NCI-H2107 treated with DMSO at 0.1 percent for 48 hours (cell line): ENCODE data around the gene MAP1B.

Experiments
- DNase-seq: peaks from one replicate; lab custom pipeline; 2025; ENCODE audit not compliant: unreplicated experiment; lab: John Stamatoyannopoulos, UW

MAP1B gene

DNA sequence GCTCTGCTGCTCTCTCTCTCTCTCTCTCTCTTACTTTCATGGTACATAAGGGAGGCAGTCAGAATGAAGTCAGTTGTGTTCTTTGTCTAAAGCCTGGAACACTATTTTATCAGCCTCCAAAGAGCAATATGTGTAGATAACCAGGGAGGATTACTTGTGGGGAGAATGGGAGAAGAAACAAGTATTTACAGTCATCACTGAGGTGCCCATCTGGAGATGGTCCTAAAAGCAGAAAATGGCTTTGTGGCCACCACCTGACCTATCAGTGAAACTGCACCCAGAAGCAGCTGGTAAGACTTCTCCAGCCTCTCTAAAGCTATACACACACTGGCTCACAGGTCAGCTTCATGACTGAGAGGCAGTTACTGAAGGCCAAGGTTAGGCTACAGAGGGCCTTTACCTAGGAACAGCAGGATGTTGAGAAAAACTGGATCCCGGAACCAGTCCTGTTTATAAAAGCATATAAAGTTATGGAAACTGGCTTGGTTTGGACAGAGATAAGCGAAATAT is 137.6 kb downstream of the MAP1B start:
- peak; percentile 8 for DNase-seq

DNA sequence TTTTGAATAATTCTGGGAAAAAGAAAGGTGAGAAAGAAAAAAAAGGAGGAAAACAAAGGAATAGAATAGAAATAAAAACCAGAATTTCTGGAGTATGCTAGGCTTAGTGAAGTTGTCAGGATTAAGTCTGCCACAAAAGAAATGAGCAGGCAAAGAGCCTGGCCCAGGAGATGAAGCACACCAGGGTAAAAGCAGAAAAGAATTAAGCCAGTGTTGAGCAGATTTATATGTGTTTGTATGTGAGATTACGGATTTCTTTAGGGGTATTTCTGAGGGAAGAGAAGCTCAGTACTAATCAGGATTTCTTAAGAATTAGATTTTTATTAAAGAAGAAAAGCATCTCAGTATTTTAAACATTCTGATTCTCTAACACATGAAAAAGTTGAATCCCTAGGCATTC is 138.3 kb downstream of the MAP1B start:
- DNase-seq = no peak

DNA sequence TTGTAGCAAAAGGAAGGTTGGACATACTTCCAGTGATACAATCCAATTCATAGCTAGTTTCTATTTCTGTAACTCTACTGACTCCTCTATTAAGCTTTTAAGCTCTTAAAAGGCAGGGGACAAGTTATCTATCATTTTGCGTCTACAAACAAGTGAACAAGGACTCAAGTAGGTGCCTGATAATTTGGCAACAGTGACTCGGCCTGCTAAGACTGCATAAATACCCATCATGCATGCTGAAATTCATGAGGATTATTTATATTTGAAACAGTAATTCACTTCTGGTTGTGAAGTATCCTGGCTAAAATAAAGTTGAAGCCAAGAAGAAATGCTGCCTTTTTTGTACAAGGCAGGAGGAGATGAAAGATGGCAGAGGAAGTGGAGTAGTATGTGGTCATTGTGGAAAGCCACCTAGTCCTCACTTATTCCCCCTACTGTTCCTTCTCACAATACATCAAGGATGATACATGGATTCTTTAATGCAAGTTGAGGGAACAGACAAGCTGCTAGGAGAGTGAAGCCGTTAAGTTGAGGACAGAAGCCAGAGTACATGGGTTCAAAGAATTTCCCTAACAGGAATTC is 138.8 kb downstream of the MAP1B start:
- DNase-seq = no peak

DNA sequence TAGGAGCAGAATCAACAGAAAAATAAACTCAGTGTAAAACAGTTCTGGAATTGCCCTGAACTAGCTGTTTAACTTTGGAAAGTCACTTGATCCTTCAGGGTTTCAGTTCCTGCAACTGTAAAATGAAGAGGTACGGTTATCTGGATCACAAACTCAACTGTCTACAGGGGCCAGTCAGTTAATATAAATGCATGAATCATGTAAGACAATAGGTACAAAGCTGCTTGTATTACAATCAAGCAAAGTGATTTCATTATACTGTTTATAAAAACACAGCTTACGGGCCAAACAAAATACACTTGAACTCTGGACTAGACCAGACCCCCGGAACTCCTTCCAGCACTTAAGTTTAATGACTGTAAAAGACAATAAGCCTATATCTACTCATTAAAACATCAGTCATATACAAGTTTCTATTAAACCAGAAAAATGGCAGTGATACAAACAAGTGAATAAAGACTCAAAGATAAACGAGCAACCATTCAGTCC is 139.7 kb downstream of the MAP1B start:
- DNase-seq = no peak

DNA sequence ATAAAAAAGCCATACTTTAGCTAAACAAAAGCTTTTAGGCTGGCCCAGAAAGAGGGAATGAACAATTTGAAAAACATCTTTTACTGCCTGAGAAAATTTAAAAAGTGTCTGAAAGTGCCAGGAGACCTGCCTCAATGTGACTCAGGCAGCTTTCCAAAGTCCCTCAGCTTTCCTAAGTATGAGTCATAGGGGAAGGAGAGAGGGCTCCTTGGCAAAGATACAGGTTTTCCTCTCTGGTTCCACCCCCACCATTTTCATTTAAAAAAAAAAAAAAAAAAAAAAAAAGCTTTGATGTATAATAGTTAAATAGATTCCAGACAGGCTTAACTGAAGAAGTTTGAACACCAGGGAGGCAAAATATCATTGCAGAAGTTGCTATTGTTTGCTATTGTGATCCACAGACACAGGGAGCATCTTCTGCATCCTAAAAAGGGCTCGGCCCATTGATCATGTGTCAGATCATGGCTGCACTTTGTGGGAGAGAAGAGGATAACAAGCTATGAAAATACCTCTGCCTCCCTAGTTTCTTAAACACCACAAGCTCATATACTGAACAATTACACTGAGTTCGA is 141.2 kb downstream of the MAP1B start:
- no peak for DNase-seq

DNA sequence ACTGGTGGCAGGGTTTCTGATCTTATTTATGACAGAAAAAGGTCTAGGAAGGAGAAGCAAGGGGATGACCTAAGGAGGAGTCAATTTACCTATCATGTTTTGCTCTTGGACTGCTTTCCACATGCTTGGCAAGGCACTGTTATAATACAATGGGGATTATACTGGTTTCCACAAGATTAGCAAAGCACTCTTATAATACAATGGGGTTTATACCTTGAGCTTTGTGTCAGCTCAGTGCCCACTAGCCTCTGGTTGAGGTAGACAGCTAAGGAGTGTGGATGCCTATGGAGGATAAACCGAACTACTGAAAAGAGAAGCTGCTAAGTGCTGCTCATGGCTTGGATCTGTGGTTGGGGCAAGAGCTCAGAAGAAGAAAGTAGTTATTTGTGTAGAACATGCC is 144.1 kb downstream of the MAP1B start:
- no peak for DNase-seq

DNA sequence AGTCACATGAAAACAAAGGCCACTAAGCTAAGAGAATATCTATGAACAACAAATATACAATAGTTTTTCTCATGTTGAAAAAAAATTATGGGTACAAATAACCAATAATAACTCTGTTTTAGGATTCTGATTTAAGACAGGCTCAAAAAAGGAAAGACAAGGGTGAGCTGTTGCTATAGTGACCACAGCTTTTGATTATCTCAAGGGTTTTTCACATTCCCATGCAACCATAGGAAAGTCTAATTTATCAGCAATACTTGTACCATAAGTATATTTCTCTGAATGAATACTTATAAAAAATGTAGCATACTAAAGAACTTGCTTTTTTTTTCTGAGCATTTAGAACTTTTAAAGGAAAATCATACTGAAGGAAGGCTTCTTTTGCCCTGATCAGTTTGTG is 144.7 kb downstream of the MAP1B start:
- DNase-seq = no peak

DNA sequence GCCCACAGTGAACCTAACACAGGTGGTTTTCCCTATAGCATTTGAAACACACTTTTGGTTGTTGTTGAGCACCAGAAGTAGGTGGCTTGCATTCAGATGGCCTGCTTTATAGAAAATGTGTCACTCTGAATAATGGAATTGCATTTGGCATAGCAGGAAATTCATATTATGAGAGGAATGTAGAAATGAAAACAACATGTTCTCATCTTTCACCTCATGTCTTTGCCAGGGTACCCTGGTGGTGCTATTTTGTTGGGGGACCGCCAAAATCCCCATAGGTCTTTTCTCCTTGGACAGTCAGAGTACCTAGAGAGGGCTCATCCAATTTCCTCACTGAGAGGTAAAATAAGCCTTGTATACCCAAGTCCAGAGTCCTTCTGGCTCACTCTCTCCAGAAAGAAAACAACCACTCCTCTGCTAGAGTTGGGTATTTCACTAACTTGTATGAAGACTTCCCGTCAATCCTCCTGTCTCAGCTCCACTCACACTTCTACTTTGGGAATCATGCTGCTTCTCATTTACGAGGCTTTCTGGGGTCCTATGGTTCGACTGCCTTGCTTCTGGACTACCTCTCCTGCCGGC is 145.4 kb downstream of the MAP1B start:
- no peak for DNase-seq

DNA sequence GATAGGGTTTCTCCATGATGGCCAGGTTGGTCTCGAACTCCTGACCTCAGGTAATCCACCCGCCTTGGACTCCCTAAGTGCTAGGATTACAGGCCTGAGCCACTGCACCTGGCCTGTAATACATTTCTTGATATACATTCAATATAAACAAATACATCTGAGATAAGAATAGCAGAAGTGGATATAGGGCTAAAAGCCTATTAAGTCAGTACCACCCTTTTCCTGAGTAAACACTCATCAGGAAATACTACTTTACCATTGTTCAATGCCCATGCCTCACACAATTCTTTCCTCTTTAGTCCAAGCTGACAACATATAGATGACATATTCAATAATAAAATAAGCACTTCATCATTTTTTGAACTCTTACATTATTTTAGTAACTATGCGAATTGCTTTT is 148.0 kb downstream of the MAP1B start:
- no peak for DNase-seq

DNA sequence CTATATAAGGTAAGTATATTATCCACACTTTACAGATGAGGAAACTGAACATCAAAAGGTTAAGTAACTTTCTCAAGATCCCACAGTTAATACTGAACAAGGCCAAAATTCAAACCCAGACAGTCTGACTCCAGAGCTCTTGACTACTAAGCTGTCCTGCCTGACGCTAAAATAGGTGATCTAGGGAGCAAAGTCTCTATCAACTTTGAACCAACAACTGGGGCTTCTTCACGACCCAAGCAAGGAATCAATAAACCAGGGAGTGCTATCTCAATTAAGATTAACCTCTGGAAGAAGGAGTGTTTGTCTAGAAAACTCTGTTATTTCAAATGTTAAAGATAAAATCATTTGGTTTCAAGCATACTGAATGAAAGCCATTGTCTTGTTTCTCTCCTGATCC is 148.4 kb downstream of the MAP1B start:
- DNase-seq = no peak

DNA sequence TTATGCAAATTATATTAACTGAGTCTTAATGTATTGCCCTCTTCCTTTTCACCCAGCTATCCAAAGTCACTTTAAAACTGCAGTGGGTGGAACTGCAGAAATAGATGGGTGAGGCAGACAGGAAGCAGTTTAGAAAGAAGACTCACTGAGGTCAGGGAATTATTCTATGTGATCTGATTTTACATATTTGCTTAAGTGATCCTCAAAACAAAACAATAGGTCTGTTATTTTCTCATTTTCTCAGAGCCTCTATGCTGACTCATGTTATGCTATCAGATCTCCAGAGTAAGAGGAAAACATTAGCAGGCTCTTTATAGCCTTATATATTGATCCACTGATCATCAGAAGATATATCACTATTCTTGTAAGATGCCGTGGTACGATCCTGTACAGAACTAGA is 149.3 kb downstream of the MAP1B start:
- DNase-seq = no peak
